Measurements from ENCODE around the gene MSH4. TPM values are rescaled to one million over a fixed set of nuclear protein-coding genes. Genes with fewer than 3 reads are reported as not detected.
A peak's percentile ranks its signal among the peaks of the same experiment; 100 is the strongest.
"Not testable (repeated sequence)": the region's sequence is repeated elsewhere in the genome, so short reads cannot be mapped to it uniquely, and the experiment has no call there.

MSH4 gene
- total RNA-seq (1 to 10 TPM; 5.5 to 8.2 TPM), polyA plus RNA-seq (ENCODE audit: insufficient read depth, low read depth, low replicate concordance) (4.6 TPM)
- long read RNA-seq, donor 1 = 0 reads
- long read RNA-seq, donor 2 = 0 reads

- TF ChIP-seq POLR2A (IDR thresholded peaks at IDR 0.05) (no peak), CTCF (IDR thresholded peaks at IDR 0.05) (no peak)
- DNase-seq = peak; percentile 49
- H3K4me1 ChIP-seq = no peaks in the 10 kb centered on the region
- 53 to 69% methylated on average over 16 to 34 of the region's 34 CpGs for WGBS, 2 donors
- no peaks in the 10 kb centered on the region for H3K9me3 ChIP-seq
- no peak within 1 kb of the TSS for H3K27ac ChIP-seq
- intact Hi-C loops (cut with DNase I; ENCODE audit: low total_unique reads) = no loop called here
- H3K27me3 ChIP-seq = no peaks in the 10 kb centered on the region
- no peaks in the 10 kb centered on the region for H3K36me3 ChIP-seq (ENCODE audit: low read depth, missing control alignments)
- peak within 1 kb of the TSS; percentile 35 to 60 for H3K4me3 ChIP-seq
These were observed at the start of gene MSH4 for GRCh38 chr1:75796376-75797272. Gene MSH4, plus strand, starts transcription at chr1:75796882. Its CDS starts 104 bp downstream, at chr1:75796986.

GRCh38 chr1:75757210-75757609, 39.5 kb upstream of the MSH4 start:
- H3K27me3 ChIP-seq; H3K9me3 ChIP-seq; DNase-seq; H3K27ac ChIP-seq; H3K4me1 ChIP-seq; H3K36me3 ChIP-seq (ENCODE audit: low read depth, missing control alignments); H3K4me3 ChIP-seq; intact Hi-C loops (cut with DNase I; ENCODE audit: low total_unique reads): not testable (repeated sequence)

GRCh38 chr1:75758543-75758942, 38.1 kb upstream of the MSH4 start:
- H3K27me3 ChIP-seq; H3K27ac ChIP-seq; H3K4me1 ChIP-seq; H3K36me3 ChIP-seq (ENCODE audit: low read depth, missing control alignments); DNase-seq; H3K4me3 ChIP-seq; H3K9me3 ChIP-seq; intact Hi-C loops (cut with DNase I; ENCODE audit: low total_unique reads): not testable (repeated sequence)
- WGBS, 2 donors = 87 to 94% methylated on average over 4 of the region's 4 CpGs

- Histone ChIP-seq H3K4me3 (no peak overlapping the region), H3K27ac (no peak overlapping the region), H3K27me3 (no peaks in the 10 kb centered on the region), H3K4me1 (no peaks in the 10 kb centered on the region), H3K36me3 (ENCODE audit: low read depth, missing control alignments) (no peaks in the 10 kb centered on the region), H3K9me3 (no peaks in the 10 kb centered on the region)
- WGBS, 2 donors = 65 to 68% methylated on average over 1 of the region's 1 CpG
- intact Hi-C loops (cut with DNase I; ENCODE audit: low total_unique reads) = no loop called here
- DNase-seq = no peak
- TF ChIP-seq CTCF (IDR thresholded peaks at IDR 0.05) = no peak
- TF ChIP-seq POLR2A (IDR thresholded peaks at IDR 0.05) = no peak
These were observed 32.5 kb upstream of the MSH4 start for GRCh38 chr1:75764057-75764655.

- no peaks in the 10 kb centered on the region for H3K9me3 ChIP-seq
- no peak overlapping the region for H3K27ac ChIP-seq
- no peak overlapping the region for H3K4me3 ChIP-seq
- H3K27me3 ChIP-seq = no peaks in the 10 kb centered on the region
- intact Hi-C loops (cut with DNase I; ENCODE audit: low total_unique reads) = no loop called here
- 90 to 97% methylated on average over 1 of the region's 1 CpG for WGBS, 2 donors
- H3K36me3 ChIP-seq (ENCODE audit: low read depth, missing control alignments) = no peaks in the 10 kb centered on the region
- no peak for DNase-seq
- no peak for TF ChIP-seq POLR2A (IDR thresholded peaks at IDR 0.05)
- no peak for TF ChIP-seq CTCF (IDR thresholded peaks at IDR 0.05)
- no peaks in the 10 kb centered on the region for H3K4me1 ChIP-seq
These were observed 30.9 kb upstream of the MSH4 start for GRCh38 chr1:75765697-75766355.

All from testis (tissue), 5 donors.